ENCODE results near the gene REXO1. TPM values are rescaled to one million over a fixed set of nuclear protein-coding genes. Genes with fewer than 3 reads are reported as not detected.

REXO1 gene
- total RNA-seq, 4 donors from 2014 or later: 16.2 to 36.0 (median 26.1) TPM

- Histone ChIP-seq H3K9me3 (no peaks in the 10 kb centered on the region), H3K4me1 (peaks cover 73 to 93% (median 85%) of the 10 kb centered on the region in 4 donors), H3K27ac (replicated peaks in 1 of 4) (no peak overlapping the region), H3K27me3 (no peaks in the 10 kb centered on the region), H3K36me3 (peaks cover 0 to 36% (median 10%) of the 10 kb centered on the region in 4 donors), H3K4me3 (no peak overlapping the region)
- intact Hi-C loops (cut with DNase I): no loop called here
- no peak for DNase-seq (ENCODE audit: extremely low spot score)
- no peak for TF ChIP-seq EP300 (IDR thresholded peaks at IDR 0.05)
- no peak for TF ChIP-seq POLR2A (IDR thresholded peaks at IDR 0.05; ENCODE audit: low read depth)
- TF ChIP-seq CTCF (IDR thresholded peaks at IDR 0.05): no peak
- no peak for TF ChIP-seq POLR2AphosphoS5 (IDR thresholded peaks at IDR 0.05)
- 92% methylated on average over 5 of the region's 25 CpGs for WGBS
Measured at GRCh38 chr19:1843646-1844394, 4.5 kb downstream of the REXO1 start.

- Histone ChIP-seq H3K27ac (replicated peaks in 1 of 4) (no peak overlapping the region), H3K9me3 (no peaks in the 10 kb centered on the region), H3K27me3 (no peaks in the 10 kb centered on the region), H3K4me3 (no peak overlapping the region), H3K4me1 (peaks cover 73 to 98% (median 85%) of the 10 kb centered on the region in 4 donors), H3K36me3 (peaks cover 0 to 43% (median 10%) of the 10 kb centered on the region in 4 donors)
- DNase-seq (ENCODE audit: extremely low spot score): no peak
- intact Hi-C loops (cut with DNase I): no loop called here
- no peak for TF ChIP-seq EP300 (IDR thresholded peaks at IDR 0.05)
- TF ChIP-seq POLR2AphosphoS5 (IDR thresholded peaks at IDR 0.05): no peak
- TF ChIP-seq CTCF (IDR thresholded peaks at IDR 0.05): no peak
- no peak for TF ChIP-seq POLR2A (IDR thresholded peaks at IDR 0.05; ENCODE audit: low read depth)
- WGBS: 83% methylated on average over 22 of the region's 22 CpGs
Measured at GRCh38 chr19:1843116-1843515, 5.2 kb downstream of the REXO1 start.

GRCh38 chr19:1841209-1841924, 6.9 kb downstream of the REXO1 start:
- WGBS: 70% methylated on average over 21 of the region's 35 CpGs
- Histone ChIP-seq H3K9me3 (no peaks in the 10 kb centered on the region), H3K27ac (replicated peaks in 1 of 4) (peak overlapping the region; percentile 7 to 45 (median 42)), H3K27me3 (no peaks in the 10 kb centered on the region), H3K4me3 (peak overlapping the region; percentile 23 to 42 (median 28)), H3K36me3 (peaks cover 0 to 43% (median 10%) of the 10 kb centered on the region in 4 donors), H3K4me1 (peaks cover 73 to 98% (median 85%) of the 10 kb centered on the region in 4 donors)
- intact Hi-C loops (cut with DNase I): no loop called here
- DNase-seq (ENCODE audit: extremely low spot score): no peak
- TF ChIP-seq POLR2A (IDR thresholded peaks at IDR 0.05; ENCODE audit: low read depth) (no peak), POLR2AphosphoS5 (IDR thresholded peaks at IDR 0.05) (no peak), EP300 (IDR thresholded peaks at IDR 0.05) (no peak), CTCF (IDR thresholded peaks at IDR 0.05) (no peak)

- 79% methylated on average over 15 of the region's 22 CpGs for WGBS
- Histone ChIP-seq H3K9me3 (no peaks in the 10 kb centered on the region), H3K36me3 (peaks cover 0 to 40% (median 10%) of the 10 kb centered on the region in 4 donors), H3K27ac (replicated peaks in 1 of 4) (peak overlapping the region; percentile 7 to 45 (median 42)), H3K27me3 (no peaks in the 10 kb centered on the region), H3K4me3 (peak overlapping the region; percentile 23 to 42 (median 28)), H3K4me1 (peaks cover 69 to 98% (median 83%) of the 10 kb centered on the region in 4 donors)
- TF ChIP-seq CTCF (IDR thresholded peaks at IDR 0.05) (no peak), EP300 (IDR thresholded peaks at IDR 0.05) (no peak), POLR2AphosphoS5 (IDR thresholded peaks at IDR 0.05) (no peak), POLR2A (IDR thresholded peaks at IDR 0.05; ENCODE audit: low read depth) (no peak)
- DNase-seq (ENCODE audit: extremely low spot score): no peak
- intact Hi-C loops (cut with DNase I): no loop called here
Measured at GRCh38 chr19:1840541-1841115, 7.7 kb downstream of the REXO1 start.
